T-helper 2 cell treated with Interferon-gamma antibody and Interleukin-4, amounts not matched to agents 100 ng/mL and 5 ng/mL, for 36 hours (primary cell): ENCODE measurements around the gene GJA3. TPM values are rescaled to one million over a fixed set of nuclear protein-coding genes. Genes with fewer than 3 reads are reported as not detected.

Source experiments
- intact Hi-C: fragments of 100-400 bp; cut with micrococcal nuclease; formaldehyde crosslinking; loops from one replicate; pipeline ENCODE4 v1.15.1; 2023
- total RNA-seq: library from RNA; stranded (reverse); gene quantifications from 2 replicates; pipeline ENCODE4 v1.2.3, GENCODE V29; 2022

GJA3 gene
- 0.11 TPM in 1 of 2 replicates, not detected in the other for total RNA-seq

DNA sequence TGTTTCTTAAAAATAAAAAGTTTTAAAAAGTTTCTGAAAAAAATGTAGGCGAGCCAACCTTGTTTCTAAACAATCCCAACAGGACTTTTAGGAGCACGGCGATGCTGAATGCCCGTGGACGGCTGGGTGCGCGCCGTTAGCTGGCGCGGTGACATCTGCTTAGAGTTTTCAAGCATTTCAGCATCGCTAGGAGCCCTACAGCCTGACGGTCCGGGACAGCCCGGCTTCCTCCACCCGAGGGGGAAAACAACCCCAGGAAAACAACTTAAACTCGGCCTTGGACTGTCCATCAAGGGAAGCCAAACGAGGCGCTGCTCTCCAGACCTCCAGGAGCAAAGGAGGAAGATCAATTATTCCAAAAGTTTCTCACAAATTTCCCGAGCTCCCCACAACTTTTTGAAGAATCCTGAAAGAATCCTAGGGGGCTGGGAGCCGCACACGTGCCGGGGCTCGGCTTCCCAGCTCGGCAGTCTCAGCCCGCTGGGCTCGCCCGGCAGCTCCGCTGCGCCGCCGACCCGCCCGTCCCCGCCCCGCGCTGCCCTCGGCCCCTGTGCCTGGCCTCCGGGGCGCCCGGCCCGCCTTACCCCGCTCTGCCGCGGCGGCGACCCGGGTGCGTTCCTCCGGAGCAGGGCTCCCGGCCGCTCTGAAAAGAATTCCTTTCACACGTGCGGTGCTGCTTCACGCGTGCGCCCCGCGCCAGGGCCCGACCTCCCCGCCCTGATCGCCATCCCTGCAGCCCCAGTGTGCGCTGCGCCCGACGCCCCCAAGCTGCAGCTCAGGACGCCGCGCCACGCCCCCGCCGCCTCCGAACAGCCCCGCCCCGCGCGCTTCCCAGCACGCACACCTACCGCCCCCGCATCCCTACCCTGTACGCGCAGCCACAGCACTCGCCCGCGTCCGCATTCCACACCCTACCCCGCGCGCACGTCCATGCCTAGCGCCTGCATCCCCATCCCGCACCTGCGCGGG lies at the start of gene GJA3:
TSS of gene GJA3 (minus strand) at position 747 of the 969 bp plus-strand sequence. CDS start 17,764 bp downstream, outside the sequence.
- intact Hi-C loops, result loop anchor here (5.0 to 10.0 kb wide), 3 partner anchors 33 to 298 kb away; partner anchors contain the start of gene ZMYM5

DNA sequence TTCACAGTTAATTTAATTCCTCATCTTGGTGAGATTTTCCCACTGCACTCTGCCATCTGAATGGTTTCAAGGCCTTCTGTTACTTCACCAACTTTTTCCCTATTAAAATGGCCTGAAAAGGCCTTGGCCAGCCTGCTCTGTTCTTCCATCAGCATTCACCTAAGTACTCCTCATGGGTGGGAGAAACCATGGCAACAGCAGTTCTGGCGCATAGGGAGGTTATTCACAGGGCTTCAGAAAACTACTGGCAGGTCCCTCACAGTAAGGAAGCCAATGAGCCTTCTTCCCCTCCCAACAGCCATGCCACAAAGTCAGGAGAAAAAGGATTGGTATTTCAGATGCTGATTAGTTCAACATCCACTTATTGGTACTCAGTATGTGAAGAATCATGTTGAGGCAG lies 49.1 kb upstream of the GJA3 start:
- intact Hi-C loops, result no loop called here

DNA sequence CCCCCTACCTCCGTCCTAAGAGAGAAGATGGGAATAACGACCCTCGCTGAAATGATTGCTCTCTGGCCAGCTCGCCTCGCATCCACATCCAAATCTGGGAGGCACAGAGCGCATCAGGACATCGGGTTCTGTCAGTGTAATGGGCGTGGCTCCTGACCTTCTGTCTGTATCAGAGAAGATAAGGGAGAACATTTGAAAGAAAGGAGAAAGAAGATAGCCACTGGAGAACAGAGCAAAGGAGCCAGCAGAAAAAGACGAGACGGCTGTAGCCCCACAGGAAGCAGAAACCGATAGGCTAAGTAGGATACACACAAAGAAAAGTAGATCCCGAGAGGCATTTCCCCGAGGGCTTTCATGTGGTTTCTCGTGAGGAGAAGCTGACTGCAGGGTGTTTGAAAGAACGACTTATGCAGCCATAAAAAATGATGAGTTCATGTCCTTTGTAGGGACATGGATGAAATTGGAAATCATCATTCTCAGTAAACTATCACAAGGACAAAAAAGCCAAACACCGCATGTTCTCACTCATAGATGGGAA lies 45.9 kb upstream of the GJA3 start:
- intact Hi-C loops, result no loop called here

- intact Hi-C loops, result no loop called here
Measured at GRCh38 chr13:20206065-20206697, 45.3 kb upstream of the GJA3 start.

DNA sequence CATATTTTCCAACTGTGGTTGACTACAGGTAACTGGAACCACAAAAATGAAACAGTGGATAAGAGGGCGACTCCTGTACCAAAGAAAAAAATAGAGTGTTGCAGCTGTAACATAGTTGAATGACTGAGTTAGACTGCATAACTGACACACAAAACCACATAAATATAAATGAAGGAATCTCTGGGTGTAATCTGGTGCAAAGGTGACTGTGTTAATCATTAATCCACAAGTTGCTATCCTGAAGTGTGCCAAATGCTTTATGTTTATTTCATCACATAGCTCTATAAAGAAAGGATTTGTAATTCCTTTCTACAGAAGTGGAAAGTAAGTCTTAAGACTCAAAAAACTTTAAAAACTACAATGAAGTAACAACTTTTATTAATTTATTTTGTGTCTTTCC lies 37.9 kb upstream of the GJA3 start:
- intact Hi-C loops, result loop anchor here (5.0 kb wide), 1 partner anchor 504 kb away; the partner anchor contains the start of gene IL17D

DNA sequence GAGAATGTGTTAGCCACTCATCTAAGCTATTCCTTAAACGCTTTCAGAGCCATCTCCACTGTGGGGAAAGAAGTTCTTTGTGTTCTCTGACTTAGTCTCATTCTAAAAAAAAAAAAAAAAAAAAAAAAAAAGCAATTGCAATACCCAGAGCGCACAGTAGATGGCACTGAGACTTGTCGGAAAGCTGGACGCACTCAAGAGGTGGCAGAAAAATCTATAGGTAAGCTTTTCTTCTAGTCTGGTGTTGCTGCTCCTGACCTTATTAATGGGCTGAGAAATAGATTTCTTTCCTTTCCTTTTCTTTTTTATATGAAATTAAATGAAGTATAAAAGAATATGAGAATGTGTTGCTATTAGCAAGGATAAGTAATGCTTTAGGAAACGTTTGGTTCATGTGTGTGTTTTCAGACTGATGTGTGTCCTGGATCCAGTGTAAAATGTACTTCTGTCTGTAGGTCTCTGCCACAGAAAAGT lies 36.5 kb upstream of the GJA3 start:
- intact Hi-C loops, result loop anchor here (1.0 to 5.0 kb wide), 2 partner anchors 292 to 505 kb away; partner anchors contain the start of gene IL17D

- intact Hi-C loops, result loop anchor here (5.0 kb wide), 1 partner anchor 506 kb away; the partner anchor contains the start of gene IL17D
Measured at GRCh38 chr13:20195801-20196200, 34.9 kb upstream of the GJA3 start.

GRCh38 chr13:20193907-20194631 lies 33.2 kb upstream of the GJA3 start:
- intact Hi-C loops, result no loop called here

- intact Hi-C loops, result no loop called here
Measured at GRCh38 chr13:20193162-20193906, 32.5 kb upstream of the GJA3 start.

- intact Hi-C loops, result no loop called here
Measured at GRCh38 chr13:20192836-20193161, 31.9 kb upstream of the GJA3 start, which contains the start of gene GJB2. Gene GJB2 (minus strand): TSS chr13:20192938. CDS start chr13:20189581, 3,357 bp downstream.

GRCh38 chr13:20192158-20192835 lies 31.4 kb upstream of the GJA3 start:
- intact Hi-C loops, result no loop called here

GRCh38 chr13:20191311-20192157 lies 30.7 kb upstream of the GJA3 start:
- intact Hi-C loops, result no loop called here

DNA sequence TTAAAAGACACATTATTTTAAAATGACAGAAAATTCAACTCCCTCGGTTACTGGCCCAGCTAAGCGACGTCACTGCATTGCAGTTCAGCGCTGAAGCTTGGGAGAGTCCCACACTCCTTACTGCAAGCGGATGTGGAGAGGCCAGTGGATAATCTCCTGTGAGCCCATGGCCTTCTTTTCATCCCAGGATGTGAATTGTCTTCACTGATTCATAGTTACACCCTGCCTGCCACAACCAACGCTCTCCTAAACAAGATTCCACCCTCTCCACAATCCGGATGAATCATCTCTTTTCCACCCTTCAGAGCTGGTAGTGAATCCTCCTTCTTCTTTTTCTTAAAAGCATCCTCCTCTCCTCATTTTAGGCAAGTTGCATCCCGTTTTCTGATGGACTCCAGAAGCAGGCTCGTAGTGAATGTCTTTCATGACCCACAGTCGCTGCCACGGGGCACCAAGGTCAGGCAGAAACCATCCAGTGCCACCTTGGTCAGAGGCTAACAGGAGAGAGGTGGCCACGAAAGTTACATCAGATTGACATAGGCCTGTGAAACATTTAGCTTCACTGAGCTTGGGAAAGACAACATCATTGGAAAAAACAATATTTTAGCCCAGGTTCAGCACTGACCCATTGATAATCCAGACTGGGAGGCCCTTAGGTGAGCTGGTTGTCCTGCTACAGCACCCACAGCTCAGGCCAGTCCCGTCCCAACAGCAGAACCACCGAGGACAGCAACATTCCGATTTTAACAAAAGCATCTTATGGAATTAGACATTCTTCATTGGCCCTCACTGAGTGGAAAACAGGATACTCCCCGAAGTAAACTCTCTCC lies 29.8 kb upstream of the GJA3 start:
- intact Hi-C loops, result no loop called here

GRCh38 chr13:20190076-20190475 lies 29.2 kb upstream of the GJA3 start:
- intact Hi-C loops, result no loop called here

DNA sequence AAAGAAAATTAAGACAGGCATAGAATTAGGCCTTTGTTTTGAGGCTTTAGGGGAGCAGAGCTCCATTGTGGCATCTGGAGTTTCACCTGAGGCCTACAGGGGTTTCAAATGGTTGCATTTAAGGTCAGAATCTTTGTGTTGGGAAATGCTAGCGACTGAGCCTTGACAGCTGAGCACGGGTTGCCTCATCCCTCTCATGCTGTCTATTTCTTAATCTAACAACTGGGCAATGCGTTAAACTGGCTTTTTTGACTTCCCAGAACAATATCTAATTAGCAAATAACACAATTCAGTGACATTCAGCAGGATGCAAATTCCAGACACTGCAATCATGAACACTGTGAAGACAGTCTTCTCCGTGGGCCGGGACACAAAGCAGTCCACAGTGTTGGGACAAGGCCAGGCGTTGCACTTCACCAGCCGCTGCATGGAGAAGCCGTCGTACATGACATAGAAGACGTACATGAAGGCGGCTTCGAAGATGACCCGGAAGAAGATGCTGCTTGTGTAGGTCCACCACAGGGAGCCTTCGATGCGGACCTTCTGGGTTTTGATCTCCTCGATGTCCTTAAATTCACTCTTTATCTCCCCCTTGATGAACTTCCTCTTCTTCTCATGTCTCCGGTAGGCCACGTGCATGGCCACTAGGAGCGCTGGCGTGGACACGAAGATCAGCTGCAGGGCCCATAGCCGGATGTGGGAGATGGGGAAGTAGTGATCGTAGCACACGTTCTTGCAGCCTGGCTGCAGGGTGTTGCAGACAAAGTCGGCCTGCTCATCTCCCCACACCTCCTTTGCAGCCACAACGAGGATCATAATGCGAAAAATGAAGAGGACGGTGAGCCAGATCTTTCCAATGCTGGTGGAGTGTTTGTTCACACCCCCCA lies 28.1 kb upstream of the GJA3 start:
- intact Hi-C loops, result no loop called here

DNA sequence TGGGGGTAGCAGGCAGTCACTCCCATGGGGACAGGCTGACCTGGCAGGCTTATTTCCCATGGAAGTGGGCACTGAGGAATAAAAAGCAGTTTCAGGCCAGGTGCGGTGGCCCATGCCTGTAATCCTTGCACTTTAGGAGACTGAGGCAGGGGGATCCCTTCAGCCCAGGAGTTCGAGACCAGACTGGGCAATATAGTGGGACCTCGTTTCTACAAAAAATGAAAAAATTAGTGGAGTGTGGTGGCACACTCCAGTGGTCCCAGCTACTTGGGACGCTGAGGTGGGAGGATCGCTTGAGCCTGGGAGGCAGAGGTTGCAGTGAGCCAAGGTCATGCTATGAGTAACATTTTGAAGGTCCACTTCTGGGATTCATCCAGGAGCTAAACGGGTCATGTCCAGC lies 25.9 kb upstream of the GJA3 start:
- intact Hi-C loops, result no loop called here
